IPS DF 6.9 (cell line): ENCODE measurements around the gene ALOXE3.
A peak's percentile ranks its signal among the peaks of the same experiment; 100 is the strongest.

Experiments used
- DNase-seq: peaks from one replicate; pipeline ENCODE4 v3.0.0-alpha.2; 2013; ENCODE audit warnings: low read depth, low spot score
- H3K27ac ChIP-seq: one replicate; pipeline ENCODE4 v1.5.1; 2013; ENCODE audit warnings: low read length, control low read depth
- H3K27me3 ChIP-seq: 2 replicates; pipeline ENCODE4 v1.6.1; 2013; ENCODE audit warnings: mild to moderate bottlenecking, low read length; ENCODE audit not compliant: control insufficient read depth, insufficient read depth
- H3K36me3 ChIP-seq: 2 replicates; pipeline ENCODE4 v1.6.1; 2013; ENCODE audit warnings: low read length; ENCODE audit not compliant: control insufficient read depth, insufficient read depth
- H3K4me1 ChIP-seq: 2 replicates; pipeline ENCODE4 v1.6.1; 2013; ENCODE audit warnings: low read length; ENCODE audit not compliant: control insufficient read depth, insufficient read depth
- H3K4me3 ChIP-seq: 2 replicates; pipeline ENCODE4 v1.5.1; 2013; ENCODE audit warnings: mild to moderate bottlenecking, low read length
- H3K9me3 ChIP-seq: 2 replicates; pipeline ENCODE4 v1.6.1; 2013; ENCODE audit warnings: low read length, inconsistent platforms; ENCODE audit not compliant: control insufficient read depth, insufficient read depth
- WGBS: extraction: QIAGEN DNeasy Blood & Tissue Kit; methylation state at CpG from one replicate; pipeline ENCODE4 v1.1.7; 2013; ENCODE audit warnings: mixed read lengths, missing lambda C conversion rate; ENCODE audit not compliant: insufficient read length, insufficient coverage; 5-methylcytosine and 5-hydroxymethylcytosine counted together

ALOXE3 gene

GRCh38 chr17:8140065-8141029 is 22.0 kb upstream of the ALOXE3 start:
- H3K4me3 ChIP-seq = no peak overlapping the region
- H3K27me3 ChIP-seq = no peaks in the 10 kb centered on the region
- no peaks in the 10 kb centered on the region for H3K4me1 ChIP-seq
- H3K27ac ChIP-seq = no peak overlapping the region
- WGBS = no CpG with 5 or more reads among the region's 18 CpGs
- no peak for DNase-seq
- H3K36me3 ChIP-seq = peaks cover 23% of the 10 kb centered on the region; the same call in 1 of the 2 replicates
- H3K9me3 ChIP-seq = no peaks in the 10 kb centered on the region

GRCh38 chr17:8138672-8139371 is 20.5 kb upstream of the ALOXE3 start:
- Histone ChIP-seq H3K4me3 (peak overlapping the region; percentile 60; the same call in 1 of the 2 replicates), H3K27ac (no peak overlapping the region), H3K36me3 (peaks cover 15% of the 10 kb centered on the region; the same call in 1 of the 2 replicates), H3K27me3 (no peaks in the 10 kb centered on the region), H3K4me1 (0 out of 2 replicates have a peak, but pooled peaks cover under 1% of the 10 kb centered on the region), H3K9me3 (no peaks in the 10 kb centered on the region)
- DNase-seq = no peak
- no CpG with 5 or more reads among the region's 46 CpGs for WGBS

GRCh38 chr17:8138374-8138671 is 20.0 kb upstream of the ALOXE3 start:
- no peaks in the 10 kb centered on the region for H3K9me3 ChIP-seq
- peaks cover 12% of the 10 kb centered on the region; the same call in 1 of the 2 replicates for H3K36me3 ChIP-seq
- H3K4me3 ChIP-seq = peak overlapping the region; percentile 57; the same call in 1 of the 2 replicates
- no CpG with 5 or more reads among the region's 7 CpGs for WGBS
- H3K4me1 ChIP-seq = peaks cover 2% of the 10 kb centered on the region; the same call in 1 of the 2 replicates
- H3K27ac ChIP-seq = no peak overlapping the region
- H3K27me3 ChIP-seq = no peaks in the 10 kb centered on the region
- no peak for DNase-seq

- Histone ChIP-seq H3K9me3 (no peaks in the 10 kb centered on the region), H3K4me1 (peaks cover 4% of the 10 kb centered on the region; the same call in 1 of the 2 replicates), H3K27ac (no peak overlapping the region), H3K27me3 (no peaks in the 10 kb centered on the region), H3K4me3 (peak overlapping the region; percentile 57; the same call in 1 of the 2 replicates), H3K36me3 (peaks cover 12% of the 10 kb centered on the region; the same call in 1 of the 2 replicates)
- no peak for DNase-seq
- WGBS = no CpG with 5 or more reads among the region's 21 CpGs
These were observed 19.5 kb upstream of the ALOXE3 start for GRCh38 chr17:8137645-8138373.

- Histone ChIP-seq H3K36me3 (no peaks in the 10 kb centered on the region), H3K4me1 (peaks cover 4% of the 10 kb centered on the region; the same call in 1 of the 2 replicates), H3K4me3 (no peak overlapping the region), H3K9me3 (no peaks in the 10 kb centered on the region), H3K27ac (no peak overlapping the region), H3K27me3 (no peaks in the 10 kb centered on the region)
- no CpG with 5 or more reads among the region's 4 CpGs for WGBS
- DNase-seq = no peak
These were observed 15.6 kb upstream of the ALOXE3 start for GRCh38 chr17:8133941-8134340.

GRCh38 chr17:8133399-8133798 is 15.1 kb upstream of the ALOXE3 start:
- Histone ChIP-seq H3K36me3 (no peaks in the 10 kb centered on the region), H3K27ac (no peak overlapping the region), H3K4me1 (peaks cover 4% of the 10 kb centered on the region; the same call in 1 of the 2 replicates), H3K9me3 (no peaks in the 10 kb centered on the region), H3K27me3 (peaks cover 2% of the 10 kb centered on the region; the same call in 1 of the 2 replicates), H3K4me3 (no peak overlapping the region)
- no CpG with 5 or more reads among the region's 12 CpGs for WGBS
- no peak for DNase-seq

GRCh38 chr17:8131844-8132441 is 13.6 kb upstream of the ALOXE3 start:
- WGBS = no CpG with 5 or more reads among the region's 3 CpGs
- H3K27me3 ChIP-seq = peaks cover 5% of the 10 kb centered on the region; the same call in 1 of the 2 replicates
- no peaks in the 10 kb centered on the region for H3K36me3 ChIP-seq
- H3K4me1 ChIP-seq = peaks cover 4% of the 10 kb centered on the region; the same call in 1 of the 2 replicates
- no peak overlapping the region for H3K4me3 ChIP-seq
- no peaks in the 10 kb centered on the region for H3K9me3 ChIP-seq
- no peak overlapping the region for H3K27ac ChIP-seq
- no peak for DNase-seq

- Histone ChIP-seq H3K36me3 (no peaks in the 10 kb centered on the region), H3K27ac (no peak overlapping the region), H3K4me3 (no peak overlapping the region), H3K9me3 (no peaks in the 10 kb centered on the region), H3K4me1 (peaks cover 5% of the 10 kb centered on the region; the same call in 1 of the 2 replicates), H3K27me3 (peaks cover 27% of the 10 kb centered on the region)
- WGBS = 100% methylated on average over 1 of the region's 14 CpGs
- DNase-seq = no peak
These were observed 9.9 kb upstream of the ALOXE3 start for GRCh38 chr17:8128125-8128784.

- Histone ChIP-seq H3K27ac (no peak overlapping the region), H3K36me3 (no peaks in the 10 kb centered on the region; the same call in 1 of the 2 replicates), H3K27me3 (peaks cover 37% of the 10 kb centered on the region), H3K4me1 (0 out of 2 replicates have a peak, but pooled peaks cover 3% of the 10 kb centered on the region), H3K4me3 (peak overlapping the region; percentile 74), H3K9me3 (no peaks in the 10 kb centered on the region)
- no CpG with 5 or more reads among the region's 45 CpGs for WGBS
- DNase-seq = no peak
These were observed 8.3 kb upstream of the ALOXE3 start for GRCh38 chr17:8126491-8127066.
